A549 (cell line): Measurements from ENCODE around the gene S1PR2. TPM values are rescaled to one million over a fixed set of nuclear protein-coding genes. Genes with fewer than 3 reads are reported as not detected.

Source experiments
- ATAC-seq, 2 experiments: fragments of 200-7000 bp in 1 of 2; fragments of >200 bp in 1 of 2; cut with Nextera tagmentation in 1 of 2; cut with Tn5 transposase in 1 of 2; 3 replicates each; pipeline versions ENCODE4 v1.8.0 to v1.9.1; 2018 to 2020; ENCODE audit warnings: mild to moderate bottlenecking in 1 of 2, moderate library complexity in 1 of 2
- CTCF ChIA-PET: fragments of 300-600 bp; sonication (Branson Sonifier 250); formaldehyde crosslinking; extraction: SDS; loops from one replicate; lab custom pipeline; 2021; ENCODE audit warnings: antibody characterized with exemption, inconsistent platforms; lab: Yijun Ruan, JAX
- POLR2A ChIA-PET: fragments of 350-600 bp; formaldehyde crosslinking; extraction: SDS; loops from one replicate; lab custom pipeline; 2021; ENCODE audit warnings: antibody characterized with exemption, inconsistent platforms; lab: Yijun Ruan, JAX
- DNase-seq, 2 experiments: peaks; one replicate each; pipeline versions ENCODE4 v3.0.0 to v3.0.0-alpha.2; 2011 to 2016; ENCODE audit warnings: low read depth in 1 of 2, low spot score in 1 of 2
- FAIRE-seq: peaks from 2 replicates; lab custom pipeline; 2011; peaks lifted over from hg19 to GRCh38; lab: Jason Lieb, UNC
- H3K27ac ChIP-seq, 2 experiments: fragments of >200 bp; sonication (Bioruptor Twin); formaldehyde crosslinking; 3 replicates each; pipeline ENCODE4 v1.5.1; 2016 to 2017
- H3K4me1 ChIP-seq: fragments of >200 bp; sonication (Bioruptor Twin); formaldehyde crosslinking; 3 replicates; pipeline ENCODE4 v1.6.1; 2016
- H3K4me2 ChIP-seq: fragments of >200 bp; sonication (Bioruptor Twin); formaldehyde crosslinking; 3 replicates; pipeline ENCODE4 v1.6.1; 2016
- H3K4me3 ChIP-seq: fragments of >200 bp; sonication (Bioruptor Twin); formaldehyde crosslinking; 3 replicates; pipeline ENCODE4 v1.5.1; 2016
- H3K9me3 ChIP-seq: fragments of >200 bp; sonication (Bioruptor Twin); formaldehyde crosslinking; 3 replicates; pipeline ENCODE4 v1.6.1; 2016
- CBX8 ChIP-seq: fragments of 200-600 bp; sonication (generic); IDR thresholded peaks from 2 replicates; pipeline ENCODE4 v1.6.1; 2016
- EHMT2 ChIP-seq: fragments of 200-600 bp; sonication (generic); IDR thresholded peaks from 2 replicates; pipeline ENCODE4 v1.6.1; 2016; ENCODE audit warnings: antibody characterized with exemption, low read depth, mild to moderate bottlenecking, moderate library complexity
- NFE2L2 ChIP-seq: fragments of 150-350 bp; conservative IDR thresholded peaks from 2 replicates; pipeline ENCODE4 v1.6.1; 2014; ENCODE audit warnings: low read length
- POLR2A ChIP-seq: IDR thresholded peaks from 2 replicates; pipeline ENCODE4 v1.6.1; 2012; ENCODE audit warnings: mild to moderate bottlenecking, low read length
- POLR2AphosphoS2 ChIP-seq: conservative IDR thresholded peaks from 2 replicates; pipeline ENCODE4 v1.6.1; 2012; ENCODE audit warnings: low read length, improper control_type of control experiment, inconsistent platforms
- RAD21 ChIP-seq, 2 experiments: fragments of >200 bp in 1 of 2; sonication (Bioruptor Twin) in 1 of 2; formaldehyde crosslinking in 1 of 2; IDR thresholded peaks in 1 of 2; conservative IDR thresholded peaks in 1 of 2; 2 replicates in 1 of 2; 3 replicates in 1 of 2; pipeline ENCODE4 v1.6.1; 2012 to 2018; ENCODE audit warnings: inconsistent platforms in 1 of 2
- RNF2 ChIP-seq: fragments of 200-600 bp; sonication (generic); IDR thresholded peaks from 2 replicates; pipeline ENCODE4 v1.6.1; 2016; ENCODE audit warnings: low read depth, mild to moderate bottlenecking, antibody characterized with exemption, moderate library complexity, borderline replicate concordance
- ZC3H11A ChIP-seq: fragments of 450-650 bp; IDR thresholded peaks from 2 replicates; pipeline ENCODE4 v1.6.1; 2014; ENCODE audit warnings: antibody characterized with exemption, mild to moderate bottlenecking
- ZFP36 ChIP-seq: fragments of 450-650 bp; IDR thresholded peaks from 2 replicates; pipeline ENCODE4 v1.6.1; 2014; ENCODE audit warnings: borderline replicate concordance; ENCODE audit not compliant: partially characterized antibody
- ZSCAN20 ChIP-seq: fragments of 250-450 bp; sonication (Bioruptor Pico); IDR thresholded peaks from 2 replicates; pipeline ENCODE4 v1.8.0; 2022; ENCODE audit warnings: mild to moderate bottlenecking, moderate library complexity
- WGBS: methylation state at CpG from one replicate; pipeline ENCODE4 v1.1.6; 2017; ENCODE audit errors: missing lambda C conversion rate; 5-methylcytosine and 5-hydroxymethylcytosine counted together
- polyA plus RNA-seq, 4 experiments: library from polyadenylated mRNA; depleted of rRNA in 3 of 4; stranded (reverse); fragments of >200 nt; fragmentation: RNase III in 1 of 4; extraction: RNeasy Plus Mini Kit Qiagen cat#74134 plus additional on column Dnase treatment in 1 of 4; gene quantifications; 2 replicates in 3 of 4; 3 replicates in 1 of 4; pipeline ENCODE4 v1.2.3, GENCODE V29; 2011 to 2017
- TF ChIP-seq, protein P1 (sequence below): IDR thresholded peaks from 2 replicates; pipeline ENCODE4 v1.6.1; 2012; ENCODE audit warnings: low read depth, borderline replicate concordance
- TF ChIP-seq, protein P2 (sequence below): fragments of 450-650 bp; IDR thresholded peaks from 2 replicates; pipeline ENCODE4 v1.6.1; 2014; ENCODE audit warnings: antibody characterized with exemption

Gene S1PR2
- polyA plus RNA-seq, 2 of the 4 experiments (the other 2 are of a cell fraction) = 0.72 to 0.87 TPM

DNA sequence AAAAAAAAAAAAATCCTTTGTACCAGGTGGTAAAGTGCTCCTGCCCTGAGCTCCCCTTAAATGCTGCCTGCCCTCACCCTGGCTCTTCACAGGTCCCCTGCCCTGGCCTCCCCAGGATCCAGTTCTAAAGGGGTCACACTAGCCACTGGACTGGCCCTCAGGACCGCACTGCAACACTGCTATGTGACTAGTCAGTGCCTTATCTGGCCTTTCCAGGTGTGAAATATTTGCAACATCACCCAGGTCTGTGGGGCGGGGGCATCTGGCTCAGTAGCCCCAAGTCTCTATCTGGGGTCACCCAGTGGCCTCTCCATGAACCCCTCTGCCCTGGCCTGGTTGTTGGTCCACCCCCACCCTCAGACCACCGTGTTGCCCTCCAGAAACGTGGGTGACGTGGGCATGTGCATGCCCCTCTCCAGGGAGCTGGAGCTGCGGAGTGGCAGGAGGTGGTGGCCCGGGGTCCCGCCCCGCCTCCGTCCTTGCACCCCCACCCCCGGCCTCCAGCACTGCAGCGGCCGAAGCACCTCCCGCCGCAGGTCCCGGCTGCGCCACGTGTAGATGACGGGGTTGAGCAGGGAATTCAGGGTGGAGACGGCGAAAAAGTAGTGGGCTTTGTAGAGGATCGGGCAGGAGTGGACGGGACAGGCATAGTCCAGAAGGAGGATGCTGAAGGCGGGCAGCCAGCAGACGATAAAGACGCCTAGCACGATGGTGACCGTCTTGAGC is 7.5 kb downstream of the S1PR2 start:
- ChIA-PET CTCF (interaction anchor here (0.6 kb wide), 1 partner anchor 61 kb away, joined by 6 read pairs; no protein-coding TSS in a partner anchor), POLR2A (no interaction called here)
- no peak overlapping the region for H3K27ac ChIP-seq
- TF ChIP-seq ZSCAN20 (CRISPR knock-in tag) (no peak), NFE2L2 (no peak), ZFP36 (no peak), EHMT2 (no peak), POLR2A (no peak), CBX8 (no peak)
- TF ChIP-seq, protein P1, sequence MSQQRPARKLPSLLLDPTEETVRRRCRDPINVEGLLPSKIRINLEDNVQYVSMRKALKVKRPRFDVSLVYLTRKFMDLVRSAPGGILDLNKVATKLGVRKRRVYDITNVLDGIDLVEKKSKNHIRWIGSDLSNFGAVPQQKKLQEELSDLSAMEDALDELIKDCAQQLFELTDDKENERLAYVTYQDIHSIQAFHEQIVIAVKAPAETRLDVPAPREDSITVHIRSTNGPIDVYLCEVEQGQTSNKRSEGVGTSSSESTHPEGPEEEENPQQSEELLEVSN = no peak
- ATAC-seq (no peak), FAIRE-seq (no peak), DNase-seq (no peak)
- no peak overlapping the region for H3K4me2 ChIP-seq
- no peak overlapping the region for H3K4me3 ChIP-seq
- no peaks in the 10 kb centered on the region for H3K9me3 ChIP-seq
- WGBS = 95% methylated on average over 13 of the region's 28 CpGs
- H3K4me1 ChIP-seq = 0 out of 3 replicates have a peak, but pooled peaks cover 4% of the 10 kb centered on the region

DNA sequence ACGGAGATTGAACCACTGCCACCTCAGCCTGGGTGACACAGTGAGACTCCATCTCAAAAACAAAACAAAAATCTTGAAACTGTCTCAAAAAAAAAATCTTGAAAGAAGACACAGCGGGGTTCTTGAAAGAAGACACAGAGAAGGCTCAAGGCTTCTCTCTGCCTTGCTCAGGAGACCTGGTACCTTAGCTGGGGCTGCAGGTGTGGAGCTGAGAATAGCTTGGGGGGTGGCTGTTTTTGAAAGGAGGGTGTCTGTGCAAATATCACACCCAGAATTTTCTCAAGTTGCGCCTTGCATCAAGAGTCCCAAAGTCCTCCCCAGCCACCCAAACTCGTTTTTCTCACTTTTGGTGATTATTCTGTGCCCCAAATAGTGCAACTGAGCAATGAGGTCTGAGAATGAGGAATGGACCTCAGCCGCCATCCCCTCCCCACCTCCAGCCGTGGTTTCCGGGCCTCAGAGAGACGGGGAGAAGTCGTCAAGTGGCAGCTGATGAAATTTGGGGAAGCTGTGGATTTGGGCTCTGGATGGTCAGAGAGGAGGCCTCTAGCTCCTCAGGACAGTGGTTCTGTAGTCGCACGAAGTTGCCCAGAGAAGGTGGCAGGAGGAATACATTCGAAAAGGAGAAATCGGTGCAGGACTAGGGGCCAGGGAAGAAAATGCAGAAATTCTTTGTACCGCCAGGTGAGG is 8.8 kb downstream of the S1PR2 start:
- no peak for FAIRE-seq
- no peak overlapping the region for H3K27ac ChIP-seq
- ChIA-PET POLR2A (no interaction called here), CTCF (interaction anchor here (0.7 to 1.0 kb wide), 2 partner anchors 23 to 45 kb away, joined by 3 to 5 read pairs; no protein-coding TSS in a partner anchor)
- no peak for TF ChIP-seq ZC3H11A
- 0 out of 3 replicates have a peak, but pooled peaks cover 4% of the 10 kb centered on the region for H3K4me1 ChIP-seq
- H3K9me3 ChIP-seq = no peaks in the 10 kb centered on the region
- no peak for ATAC-seq
- DNase-seq = no peak
- 84% methylated on average over 14 of the region's 14 CpGs for WGBS
- H3K4me2 ChIP-seq = no peak overlapping the region
- no peak overlapping the region for H3K4me3 ChIP-seq

GRCh38 chr19:10220695-10221094 is 10.4 kb downstream of the S1PR2 start:
- POLR2A ChIA-PET = no interaction called here
- no peaks in the 10 kb centered on the region for H3K9me3 ChIP-seq
- CTCF ChIA-PET = interaction anchor here (0.9 kb wide), 2 partner anchors 29 to 168 kb away, joined by 3 read pairs; no protein-coding TSS in a partner anchor
- H3K4me3 ChIP-seq = no peak overlapping the region
- FAIRE-seq = no peak
- TF ChIP-seq ZFP36 (peak; percentile 13), POLR2AphosphoS2 (no peak)
- TF ChIP-seq, protein P2, sequence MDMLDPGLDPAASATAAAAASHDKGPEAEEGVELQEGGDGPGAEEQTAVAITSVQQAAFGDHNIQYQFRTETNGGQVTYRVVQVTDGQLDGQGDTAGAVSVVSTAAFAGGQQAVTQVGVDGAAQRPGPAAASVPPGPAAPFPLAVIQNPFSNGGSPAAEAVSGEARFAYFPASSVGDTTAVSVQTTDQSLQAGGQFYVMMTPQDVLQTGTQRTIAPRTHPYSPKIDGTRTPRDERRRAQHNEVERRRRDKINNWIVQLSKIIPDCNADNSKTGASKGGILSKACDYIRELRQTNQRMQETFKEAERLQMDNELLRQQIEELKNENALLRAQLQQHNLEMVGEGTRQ = no peak
- ATAC-seq = no peak
- no peak overlapping the region for H3K27ac ChIP-seq
- 0 out of 3 replicates have a peak, but pooled peaks cover 4% of the 10 kb centered on the region for H3K4me1 ChIP-seq
- no peak overlapping the region for H3K4me2 ChIP-seq
- no peak for DNase-seq
- whole genome bisulfite sequencing = 87% methylated on average over 6 of the region's 7 CpGs

- FAIRE-seq (no peak), DNase-seq (peak in 1 of 2 experiments; percentile 61), ATAC-seq (peak; percentile 74 to 89; a peak in 4 of 6 replicates)
- Histone ChIP-seq H3K4me3 (no peak overlapping the region), H3K4me2 (no peak overlapping the region), H3K4me1 (0 out of 3 replicates have a peak, but pooled peaks cover 4% of the 10 kb centered on the region), H3K27ac (no peak overlapping the region; a peak in 1 of 6 replicates), H3K9me3 (no peaks in the 10 kb centered on the region)
- WGBS = 0% methylated on average over 1 of the region's 3 CpGs
- POLR2A ChIA-PET = no interaction called here
- CTCF ChIA-PET = interaction anchor here (0.6 to 0.9 kb wide), 3 partner anchors 19 to 910 kb away, joined by 3 read pairs; no protein-coding TSS in a partner anchor
- TF ChIP-seq RNF2 = no peak
- TF ChIP-seq RAD21 (conservative IDR thresholded peaks at IDR 0.05 in 1 of 2, IDR thresholded peaks at IDR 0.05 in 1 of 2) = peak in 1 of 2 experiments; percentile 22; a peak in 1 of 5 replicates
These were observed 11.5 kb downstream of the S1PR2 start for GRCh38 chr19:10219678-10220077.
